BLaER1 treated with 17β-estradiol and CSF1 and Interleukin-3, amounts not matched to agents 10 nM and 100 nM (cell line): ENCODE results near the gene POLR3B.
"Not testable (repeated sequence)": the region's sequence is repeated elsewhere in the genome, so short reads cannot be mapped to it uniquely, and the experiment has no call there.

Experiments used
- H3K27ac ChIP-seq, 11 experiments: shearing (Covaris generic); formaldehyde crosslinking; 2 replicates each; pipeline ENCODE4 v1.8.1; 2022
- H3K27me3 ChIP-seq, 11 experiments: shearing (Covaris generic); formaldehyde crosslinking; 2 replicates each; pipeline ENCODE4 v1.8.1; 2022
- H3K36me3 ChIP-seq, 11 experiments: shearing (Covaris generic); formaldehyde crosslinking; 2 replicates each; pipeline ENCODE4 v1.8.1; 2022
- H3K4me1 ChIP-seq, 10 experiments: shearing (Covaris generic); formaldehyde crosslinking; 2 replicates each; pipeline ENCODE4 v1.8.1; 2022
- H3K4me2 ChIP-seq, 11 experiments: shearing (Covaris generic); formaldehyde crosslinking; 2 replicates each; pipeline ENCODE4 v1.8.1; 2022
- H3K4me3 ChIP-seq, 10 experiments: shearing (Covaris generic); formaldehyde crosslinking; 2 replicates each; pipeline ENCODE4 v1.8.1; 2022
- H3K9ac ChIP-seq, 11 experiments: shearing (Covaris generic); formaldehyde crosslinking; 2 replicates each; pipeline ENCODE4 v1.8.1; 2022
- H3K9me3 ChIP-seq, 11 experiments: shearing (Covaris generic); formaldehyde crosslinking; replicated peaks in 1 of 11; 2 replicates each; pipeline ENCODE4 v1.8.1; 2022
- H4K20me1 ChIP-seq, 11 experiments: shearing (Covaris generic); formaldehyde crosslinking; 2 replicates each; pipeline ENCODE4 v1.8.1; 2022
- Cebpa-rat ChIP-seq, 11 experiments: shearing (Covaris generic); IDR thresholded peaks; 2 replicates each; pipeline ENCODE4 v1.8.1; 2022

The POLR3B gene

DNA sequence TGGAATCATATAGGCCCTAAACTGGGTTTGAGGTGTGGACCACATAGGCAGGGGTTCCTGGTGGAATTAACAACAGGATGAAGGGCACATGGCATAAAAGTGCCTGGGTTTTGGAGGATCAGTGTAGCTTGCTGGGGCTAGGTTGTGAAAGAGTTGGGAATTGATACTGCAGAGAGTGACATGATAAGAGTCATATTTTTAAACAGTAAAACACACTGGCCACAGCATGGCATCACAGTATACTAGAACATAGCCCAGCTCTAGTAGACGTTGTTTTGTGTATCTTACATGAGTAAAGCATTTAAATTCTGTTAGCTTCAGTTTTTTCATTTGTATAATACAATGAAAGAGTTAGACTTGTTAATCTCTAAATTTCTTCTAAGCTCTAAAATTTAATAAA lies 102.0 kb downstream of the POLR3B start:
- no peak overlapping the region for H3K9ac ChIP-seq
- H3K9me3 ChIP-seq = no peaks in the 10 kb centered on the region
- no peak overlapping the region for H3K4me2 ChIP-seq
- no peaks in the 10 kb centered on the region for H3K27me3 ChIP-seq
- H3K36me3 ChIP-seq = peaks cover 28 to 72% (median 58%) of the 10 kb centered on the region in 11 experiments
- H3K4me1 ChIP-seq = peaks cover 0 to 8% (median 0%) of the 10 kb centered on the region in 10 experiments; a peak in 2 of 20 replicates
- H3K27ac ChIP-seq = no peak overlapping the region
- no peaks in the 10 kb centered on the region for H4K20me1 ChIP-seq
- no peak for TF ChIP-seq Cebpa-rat (IDR thresholded peaks at IDR 0.05)
- H3K4me3 ChIP-seq = no peak overlapping the region

DNA sequence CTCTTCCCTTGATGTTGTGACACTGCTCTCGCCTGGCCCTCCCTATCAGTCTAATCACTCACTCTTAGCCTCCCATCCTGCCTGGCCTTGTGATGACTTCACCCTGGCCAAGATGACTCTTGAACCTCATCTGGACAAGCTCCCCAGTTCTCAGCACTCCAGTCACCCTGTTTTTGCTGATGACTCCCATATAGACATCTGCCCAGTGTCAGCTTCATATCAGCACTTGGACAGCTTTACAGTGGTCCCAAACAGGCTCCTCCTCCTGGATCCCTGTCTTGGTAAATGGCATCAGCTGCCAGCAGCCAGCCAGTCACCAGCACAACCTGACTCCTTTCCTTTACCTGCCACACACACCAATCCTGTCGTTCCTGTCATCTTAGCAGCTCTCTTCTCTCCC lies 104.2 kb downstream of the POLR3B start:
- no peak overlapping the region for H3K4me3 ChIP-seq
- no peak for TF ChIP-seq Cebpa-rat (IDR thresholded peaks at IDR 0.05)
- H3K27me3 ChIP-seq = no peaks in the 10 kb centered on the region
- no peaks in the 10 kb centered on the region for H4K20me1 ChIP-seq
- H3K9me3 ChIP-seq = peaks cover 0 to 11% (median 0%) of the 10 kb centered on the region in 11 experiments; a peak in 5 of 22 replicates
- peaks cover 22 to 68% (median 54%) of the 10 kb centered on the region in 11 experiments for H3K36me3 ChIP-seq
- no peak overlapping the region for H3K27ac ChIP-seq
- H3K4me1 ChIP-seq = no peaks in the 10 kb centered on the region
- H3K9ac ChIP-seq = no peak overlapping the region
- no peak overlapping the region for H3K4me2 ChIP-seq

DNA sequence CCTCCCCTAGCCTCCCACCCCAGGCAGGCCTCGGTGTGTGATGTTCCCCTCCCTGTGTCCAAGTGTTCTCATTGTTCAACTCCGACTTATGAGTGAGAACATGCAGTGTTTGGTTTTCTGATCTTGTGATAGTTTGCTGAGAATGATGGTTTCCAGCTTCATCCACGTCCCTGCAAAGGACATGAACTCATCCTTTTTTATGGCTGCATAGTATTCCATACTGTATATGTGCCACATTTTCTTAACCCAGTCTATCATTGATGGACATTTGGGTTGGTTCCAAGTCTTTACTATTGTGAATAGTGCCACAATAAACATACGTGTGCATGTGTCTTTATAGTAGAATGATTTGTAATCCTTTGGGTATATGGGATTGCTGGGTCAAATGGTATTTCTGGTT lies 108.1 kb downstream of the POLR3B start:
- peaks cover under 1 to 31% (median 22%) of the 10 kb centered on the region in 11 experiments; a peak in 21 of 22 replicates for H3K36me3 ChIP-seq
- not testable (repeated sequence) for H3K4me3 ChIP-seq, H3K27ac ChIP-seq, H3K4me1 ChIP-seq, H3K9ac ChIP-seq, H3K4me2 ChIP-seq, H3K27me3 ChIP-seq, H4K20me1 ChIP-seq
- H3K9me3 ChIP-seq = peaks cover under 1 to 18% (median 6%) of the 10 kb centered on the region in 11 experiments; a peak in 15 of 22 replicates

DNA sequence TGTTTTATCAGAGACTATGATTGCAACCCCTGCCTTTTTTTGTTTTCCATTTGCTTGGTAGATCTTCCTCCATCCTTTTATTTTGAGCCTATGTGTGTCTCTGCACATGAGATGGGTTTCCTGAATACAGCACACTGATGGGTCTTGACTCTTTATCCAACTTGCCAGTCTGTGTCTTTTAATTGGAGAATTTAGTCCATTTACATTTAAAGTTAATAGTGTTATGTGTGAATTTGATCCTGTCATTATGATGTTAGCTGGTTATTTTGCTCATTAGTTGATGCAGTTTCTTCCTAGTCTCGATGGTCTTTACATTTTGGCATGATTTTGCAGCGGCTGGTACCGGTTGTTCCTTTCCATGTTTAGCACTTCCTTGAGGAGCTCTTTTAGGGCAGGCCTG lies 118.1 kb downstream of the POLR3B start:
- not testable (repeated sequence) for H3K4me2 ChIP-seq, H4K20me1 ChIP-seq, H3K27me3 ChIP-seq, H3K4me3 ChIP-seq, H3K4me1 ChIP-seq, H3K9ac ChIP-seq, H3K27ac ChIP-seq
- peaks cover 9 to 10% (median 10%) of the 10 kb centered on the region in 11 experiments; a peak in 19 of 22 replicates for H3K9me3 ChIP-seq
- peaks cover 9 to 23% (median 17%) of the 10 kb centered on the region in 11 experiments; a peak in 21 of 22 replicates for H3K36me3 ChIP-seq

DNA sequence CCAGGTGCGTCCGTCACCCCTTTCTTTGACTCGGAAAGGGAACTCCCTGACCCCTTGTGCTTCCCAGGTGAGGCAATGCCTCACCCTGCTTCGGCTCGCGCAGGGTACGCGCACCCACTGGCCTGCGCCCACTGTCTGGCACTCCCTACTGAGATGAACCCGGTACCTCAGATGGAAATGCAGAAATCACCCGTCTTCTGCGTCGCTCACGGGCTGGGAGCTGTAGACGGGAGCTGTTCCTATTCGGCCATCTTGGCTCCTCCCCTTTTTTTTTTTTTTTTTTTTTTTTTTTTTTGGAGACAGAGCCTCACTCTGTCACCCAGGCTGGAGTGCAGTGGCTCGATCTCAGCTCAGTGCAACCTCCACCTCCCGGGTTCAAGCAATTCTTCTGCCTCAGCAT lies 120.1 kb downstream of the POLR3B start:
- not testable (repeated sequence) for H3K4me3 ChIP-seq, H3K4me2 ChIP-seq, H3K27ac ChIP-seq, H3K4me1 ChIP-seq, H3K27me3 ChIP-seq, H3K9ac ChIP-seq, H4K20me1 ChIP-seq
- Histone ChIP-seq H3K9me3 (peaks cover 5 to 18% (median 7%) of the 10 kb centered on the region in 11 experiments; a peak in 21 of 22 replicates), H3K36me3 (peaks cover 5 to 30% (median 15%) of the 10 kb centered on the region in 11 experiments; a peak in 18 of 22 replicates)

DNA sequence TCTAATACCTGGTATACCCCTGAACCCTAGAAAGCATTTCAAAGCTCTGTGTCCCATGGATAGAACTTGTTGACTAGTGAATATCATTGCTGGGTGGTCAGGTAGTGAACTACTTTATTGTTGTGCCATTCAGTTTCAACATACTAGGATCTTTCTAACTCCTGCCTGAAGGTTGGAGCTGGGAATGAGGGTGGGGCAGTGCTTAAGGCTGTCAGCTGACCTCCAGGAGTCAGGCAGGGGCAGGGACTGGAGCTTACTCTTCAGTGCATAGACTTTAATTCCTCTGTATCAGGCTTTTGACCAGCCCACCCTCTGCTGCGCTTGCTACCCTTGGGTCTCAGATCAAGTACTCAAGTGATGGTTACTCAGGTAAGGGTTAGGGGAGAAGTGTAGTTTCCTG lies 122.7 kb downstream of the POLR3B start:
- Histone ChIP-seq H3K27me3 (no peaks in the 10 kb centered on the region), H3K9ac (no peak overlapping the region), H3K9me3 (peaks cover 5 to 25% (median 13%) of the 10 kb centered on the region in 11 experiments; a peak in 21 of 22 replicates), H3K4me3 (no peak overlapping the region), H4K20me1 (no peaks in the 10 kb centered on the region), H3K36me3 (peaks cover 14 to 44% (median 26%) of the 10 kb centered on the region in 11 experiments; a peak in 19 of 22 replicates), H3K4me2 (no peak overlapping the region), H3K4me1 (no peaks in the 10 kb centered on the region), H3K27ac (no peak overlapping the region)
- no peak for TF ChIP-seq Cebpa-rat (IDR thresholded peaks at IDR 0.05)

DNA sequence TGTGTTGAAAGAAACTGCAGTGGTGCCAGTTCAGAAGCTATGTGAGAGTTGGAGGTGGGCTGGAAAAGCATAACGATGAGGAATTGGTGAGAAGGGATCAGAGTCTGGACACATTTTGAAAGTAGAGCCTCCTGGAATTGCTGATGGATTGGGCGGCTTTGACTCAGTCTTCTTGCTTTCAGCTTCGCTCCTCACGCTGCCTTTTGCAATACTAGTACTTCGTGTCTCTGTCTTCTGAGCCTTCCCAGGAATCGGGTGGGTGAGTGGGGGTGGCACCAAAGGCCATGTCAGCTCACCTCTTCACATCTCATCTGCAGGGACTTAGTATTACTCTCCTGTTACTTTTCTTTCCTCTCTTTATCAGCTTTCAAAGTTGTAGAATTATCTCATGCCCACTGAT lies 123.7 kb downstream of the POLR3B start:
- no peak for TF ChIP-seq Cebpa-rat (IDR thresholded peaks at IDR 0.05)
- H3K27me3 ChIP-seq = no peaks in the 10 kb centered on the region
- no peak overlapping the region for H3K27ac ChIP-seq

DNA sequence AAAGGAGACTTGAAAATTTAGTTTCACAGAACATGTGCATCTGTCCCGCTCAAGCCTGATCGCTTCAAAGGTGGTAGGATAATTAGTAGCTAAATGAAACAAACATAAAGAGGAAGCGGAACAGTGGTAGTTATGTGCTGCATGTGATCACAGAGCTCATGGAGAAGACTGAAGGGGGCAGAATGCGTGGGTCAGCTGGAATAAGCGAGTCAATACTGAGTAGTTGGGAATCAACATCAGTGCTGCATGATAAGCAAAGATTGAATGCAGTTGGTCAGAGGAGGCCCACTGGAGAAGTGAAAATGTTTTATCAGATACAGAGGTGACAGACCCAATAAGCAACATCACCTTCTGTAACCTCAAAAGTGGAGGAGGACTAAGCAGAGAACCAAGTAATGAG lies 130.1 kb downstream of the POLR3B start:
- no peak overlapping the region for H3K27ac ChIP-seq
- no peak overlapping the region for H3K4me2 ChIP-seq
- H3K4me3 ChIP-seq = no peak overlapping the region
- peaks cover 0 to 9% (median 6%) of the 10 kb centered on the region in 11 experiments; a peak in 14 of 22 replicates for H3K9me3 ChIP-seq
- H3K4me1 ChIP-seq = no peaks in the 10 kb centered on the region
- no peak for TF ChIP-seq Cebpa-rat (IDR thresholded peaks at IDR 0.05)
- H3K9ac ChIP-seq = no peak overlapping the region
- no peaks in the 10 kb centered on the region for H3K27me3 ChIP-seq
- peaks cover 0 to 19% (median 12%) of the 10 kb centered on the region in 11 experiments; a peak in 16 of 22 replicates for H3K36me3 ChIP-seq
- H4K20me1 ChIP-seq = no peaks in the 10 kb centered on the region

More for the DNA sequence above, 123.7 kb downstream of the POLR3B start:
- Histone ChIP-seq H3K4me2 (no peak overlapping the region), H3K9me3 (peaks cover 5 to 25% (median 13%) of the 10 kb centered on the region in 11 experiments; a peak in 21 of 22 replicates), H3K36me3 (peaks cover 14 to 44% (median 26%) of the 10 kb centered on the region in 11 experiments; a peak in 19 of 22 replicates), H4K20me1 (no peaks in the 10 kb centered on the region), H3K4me1 (no peaks in the 10 kb centered on the region), H3K4me3 (no peak overlapping the region), H3K9ac (no peak overlapping the region)

DNA sequence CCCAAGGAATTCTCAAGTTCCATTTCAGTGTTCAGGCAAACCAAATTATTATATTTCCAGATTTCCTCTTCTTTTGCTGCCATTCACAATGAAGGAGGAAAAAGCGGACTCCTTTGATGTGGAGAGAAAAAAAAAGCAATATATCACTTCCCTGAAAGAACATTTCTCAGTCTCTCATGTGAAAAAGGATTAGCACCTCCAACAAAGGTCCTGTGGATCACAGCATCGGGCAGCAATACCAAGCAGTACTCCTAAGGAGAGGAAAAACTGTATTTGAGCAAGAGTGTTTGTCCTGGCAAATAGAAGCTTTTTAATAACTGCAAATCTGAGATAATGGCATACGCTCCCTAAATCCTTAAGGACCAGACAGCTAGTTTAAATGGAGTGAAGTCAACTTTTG lies 131.3 kb downstream of the POLR3B start:
- Histone ChIP-seq H3K9me3 (no peaks in the 10 kb centered on the region), H4K20me1 (no peaks in the 10 kb centered on the region), H3K27ac (no peak overlapping the region), H3K4me2 (no peak overlapping the region), H3K27me3 (no peaks in the 10 kb centered on the region), H3K4me1 (no peaks in the 10 kb centered on the region), H3K9ac (no peak overlapping the region), H3K4me3 (no peak overlapping the region), H3K36me3 (peaks cover 0 to 11% (median 5%) of the 10 kb centered on the region in 11 experiments; a peak in 5 of 22 replicates)
- TF ChIP-seq Cebpa-rat (IDR thresholded peaks at IDR 0.05) = no peak

DNA sequence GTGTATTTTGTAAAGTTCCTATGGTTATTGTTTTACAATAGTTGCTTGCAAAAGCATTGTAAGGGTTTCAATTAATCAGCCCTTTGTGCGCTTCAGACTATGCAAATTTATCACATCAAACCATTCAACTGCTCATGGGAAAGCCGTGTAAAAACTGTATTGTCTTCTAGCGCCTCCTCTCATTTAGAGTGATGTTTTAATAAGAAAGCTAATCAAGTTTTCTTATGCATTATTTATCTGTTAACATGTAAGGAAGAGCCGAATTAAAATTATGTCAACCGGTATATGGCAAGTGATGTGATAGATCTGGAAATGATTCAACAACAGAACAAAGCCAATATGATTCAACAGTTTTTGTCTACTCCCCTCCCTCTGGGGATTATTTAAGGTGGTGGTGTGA lies 132.7 kb downstream of the POLR3B start:
- H3K9me3 ChIP-seq = no peaks in the 10 kb centered on the region
- TF ChIP-seq Cebpa-rat (IDR thresholded peaks at IDR 0.05) = no peak
- H3K36me3 ChIP-seq = 0 out of 22 replicates have a peak, but pooled peaks cover 0 to 6% (median 0%) of the 10 kb centered on the region in 11 experiments
- H3K27me3 ChIP-seq = no peaks in the 10 kb centered on the region
- no peak overlapping the region for H3K4me3 ChIP-seq
- H4K20me1 ChIP-seq = no peaks in the 10 kb centered on the region
- H3K4me1 ChIP-seq = no peaks in the 10 kb centered on the region
- no peak overlapping the region for H3K4me2 ChIP-seq
- no peak overlapping the region for H3K9ac ChIP-seq
- no peak overlapping the region for H3K27ac ChIP-seq
